A673 (cell line): ENCODE measurements around the gene EEFSEC. TPM values are rescaled to one million over a fixed set of nuclear protein-coding genes. Genes with fewer than 3 reads are reported as not detected.

Source experiments
- BruUV-seq: library from RNA; stranded (reverse); fragments of 400-500 nt; replicated peaks from 2 replicates; lab custom pipeline; 2021; lab: Mats Ljungman, UMichigan
- CTCF ChIA-PET: fragments of 300-600 bp; sonication (Branson Sonifier 250); formaldehyde crosslinking; loops from one replicate; lab custom pipeline; 2022; ENCODE audit warnings: antibody characterized with exemption; lab: Charles Lee
- POLR2A ChIA-PET: fragments of 300-600 bp; sonication (Branson Sonifier 250); formaldehyde crosslinking; loops from one replicate; lab custom pipeline; 2022; ENCODE audit warnings: antibody characterized with exemption; ENCODE audit not compliant: low non-redundant PET; lab: Charles Lee
- DNase-seq: peaks from one replicate; pipeline ENCODE4 v3.0.0-alpha.2; 2015; ENCODE audit warnings: low spot score
- H3K27ac ChIP-seq: fragments of 200-600 bp; sonication (generic); 2 replicates; pipeline ENCODE4 v1.5.1; 2016; ENCODE audit warnings: mixed run types, low read depth, mild to moderate bottlenecking, mixed read lengths, antibody characterized with exemption, low read length; ENCODE audit not compliant: poor library complexity, severe bottlenecking
- H3K27me3 ChIP-seq: fragments of 200-600 bp; sonication (generic); replicated peaks from 2 replicates; pipeline ENCODE4 v1.6.1; 2017; ENCODE audit warnings: mixed run types, low read depth, mild to moderate bottlenecking, mixed read lengths, antibody characterized with exemption, low read length; ENCODE audit not compliant: insufficient read depth, poor library complexity
- H3K36me3 ChIP-seq: fragments of 200-600 bp; sonication (generic); 2 replicates; pipeline ENCODE4 v1.6.1; 2016; ENCODE audit warnings: mixed run types, mild to moderate bottlenecking, mixed read lengths, antibody characterized with exemption, low read length; ENCODE audit not compliant: insufficient read depth, poor library complexity, severe bottlenecking
- H3K4me1 ChIP-seq: fragments of 200-600 bp; sonication (generic); 2 replicates; pipeline ENCODE4 v1.6.1; 2017; ENCODE audit warnings: mixed run types, mild to moderate bottlenecking, mixed read lengths, antibody characterized with exemption, low read length; ENCODE audit not compliant: insufficient read depth, poor library complexity, severe bottlenecking
- H3K4me3 ChIP-seq: fragments of 200-600 bp; sonication (generic); 2 replicates; pipeline ENCODE4 v1.5.1; 2016; ENCODE audit warnings: low read depth, mixed run types, mild to moderate bottlenecking, mixed read lengths, low read length; ENCODE audit not compliant: poor library complexity, severe bottlenecking
- H3K9me3 ChIP-seq: fragments of 200-600 bp; sonication (generic); 2 replicates; pipeline ENCODE4 v1.6.1; 2016; ENCODE audit warnings: mixed run types, low read depth, mild to moderate bottlenecking, mixed read lengths, antibody characterized with exemption, low read length; ENCODE audit not compliant: poor library complexity, severe bottlenecking
- EZH2 ChIP-seq: fragments of 200-600 bp; sonication (generic); IDR thresholded peaks from 2 replicates; pipeline ENCODE4 v1.6.1; 2017; ENCODE audit warnings: borderline replicate concordance, low read depth, mild to moderate bottlenecking, mixed read lengths, antibody characterized with exemption, low read length; ENCODE audit not compliant: poor library complexity, severe bottlenecking
- intact Hi-C: fragments of 100-400 bp; cut with micrococcal nuclease; formaldehyde crosslinking; loops from one replicate; pipeline ENCODE4 v1.10.0; 2022; ENCODE audit not compliant: unreplicated experiment
- total RNA-seq: library from RNA; stranded (reverse); gene quantifications from 2 replicates; pipeline ENCODE4 v1.2.3, GENCODE V29; 2021
- TF ChIP-seq, protein P1 (sequence below): fragments of 300-800, 200-600 bp; sonication (generic); conservative IDR thresholded peaks from 2 replicates; pipeline ENCODE4 v1.5.1; 2017; ENCODE audit warnings: low read depth, mild to moderate bottlenecking, antibody characterized with exemption, low read length, moderate library complexity, mixed read lengths

The EEFSEC gene
- total RNA-seq, 1 experiment from 2014 or later: 19.7 TPM

DNA sequence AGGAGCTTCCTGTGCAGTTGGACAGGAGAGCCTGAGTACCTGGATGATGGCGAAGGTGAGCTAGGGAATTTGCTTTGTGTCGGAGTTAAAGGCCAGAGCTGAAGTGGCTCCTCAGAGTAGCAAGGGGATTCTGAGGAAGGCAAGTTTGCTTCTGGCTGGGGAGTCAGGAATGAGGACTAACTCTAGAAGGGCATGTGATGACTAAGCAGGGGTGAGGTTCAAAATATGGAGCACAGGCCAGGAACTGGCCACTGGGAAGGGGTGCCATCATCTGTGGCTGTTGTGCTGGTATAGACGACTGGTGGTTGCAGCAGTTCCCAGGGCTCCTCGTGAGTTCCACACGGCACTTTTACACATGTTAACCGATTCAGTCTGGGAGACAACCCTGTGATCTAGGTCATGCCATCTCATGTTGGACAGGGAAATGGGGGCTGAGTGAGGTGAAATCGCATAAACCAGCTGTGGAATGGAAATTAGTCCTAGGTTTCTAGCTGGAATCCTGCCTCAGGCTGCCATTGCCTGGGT lies 100.8 kb downstream of the EEFSEC start:
- POLR2A ChIA-PET: no interaction called here
- DNase-seq: no peak
- Histone ChIP-seq H3K27me3 (no peaks in the 10 kb centered on the region), H3K4me1 (no peaks in the 10 kb centered on the region), H3K9me3 (peaks cover 5% of the 10 kb centered on the region), H3K36me3 (no peaks in the 10 kb centered on the region), H3K27ac (no peak overlapping the region), H3K4me3 (no peak overlapping the region)
- CTCF ChIA-PET: no interaction called here
- TF ChIP-seq EZH2: no peak
- TF ChIP-seq, protein P1, sequence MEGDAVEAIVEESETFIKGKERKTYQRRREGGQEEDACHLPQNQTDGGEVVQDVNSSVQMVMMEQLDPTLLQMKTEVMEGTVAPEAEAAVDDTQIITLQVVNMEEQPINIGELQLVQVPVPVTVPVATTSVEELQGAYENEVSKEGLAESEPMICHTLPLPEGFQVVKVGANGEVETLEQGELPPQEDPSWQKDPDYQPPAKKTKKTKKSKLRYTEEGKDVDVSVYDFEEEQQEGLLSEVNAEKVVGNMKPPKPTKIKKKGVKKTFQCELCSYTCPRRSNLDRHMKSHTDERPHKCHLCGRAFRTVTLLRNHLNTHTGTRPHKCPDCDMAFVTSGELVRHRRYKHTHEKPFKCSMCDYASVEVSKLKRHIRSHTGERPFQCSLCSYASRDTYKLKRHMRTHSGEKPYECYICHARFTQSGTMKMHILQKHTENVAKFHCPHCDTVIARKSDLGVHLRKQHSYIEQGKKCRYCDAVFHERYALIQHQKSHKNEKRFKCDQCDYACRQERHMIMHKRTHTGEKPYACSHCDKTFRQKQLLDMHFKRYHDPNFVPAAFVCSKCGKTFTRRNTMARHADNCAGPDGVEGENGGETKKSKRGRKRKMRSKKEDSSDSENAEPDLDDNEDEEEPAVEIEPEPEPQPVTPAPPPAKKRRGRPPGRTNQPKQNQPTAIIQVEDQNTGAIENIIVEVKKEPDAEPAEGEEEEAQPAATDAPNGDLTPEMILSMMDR: no peak
- intact Hi-C loops: no loop called here
- no TSS peak for BruUV-seq

DNA sequence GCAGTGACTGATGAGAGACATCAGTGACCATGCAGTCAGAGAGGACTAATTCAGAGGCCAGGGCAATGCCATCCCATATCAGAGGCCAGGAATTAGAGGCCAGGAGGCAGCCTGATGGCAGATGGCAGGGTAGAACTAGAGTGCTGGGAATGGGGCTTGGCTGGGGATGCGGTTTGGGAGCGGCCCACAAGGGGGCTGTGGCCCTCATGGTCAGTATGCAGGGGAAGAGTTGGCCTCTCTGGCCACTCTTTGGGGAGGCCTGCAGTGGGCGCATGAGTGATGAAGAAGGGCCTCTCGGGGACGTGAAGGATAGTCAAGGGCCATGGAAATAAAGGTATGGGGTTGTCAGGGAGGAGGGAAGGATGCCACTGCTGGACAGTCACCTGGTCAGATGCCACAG lies 101.7 kb downstream of the EEFSEC start:
- TF ChIP-seq, protein P1: no peak
- TF ChIP-seq EZH2: no peak
- intact Hi-C loops: no loop called here
- no peak for DNase-seq
- H3K27ac ChIP-seq: no peak overlapping the region
- H3K36me3 ChIP-seq: no peaks in the 10 kb centered on the region
- H3K4me1 ChIP-seq: no peaks in the 10 kb centered on the region
- BruUV-seq: no TSS peak
- peaks cover 10% of the 10 kb centered on the region for H3K9me3 ChIP-seq
- ChIA-PET POLR2A (no interaction called here), CTCF (no interaction called here)
- H3K4me3 ChIP-seq: no peak overlapping the region
- no peaks in the 10 kb centered on the region for H3K27me3 ChIP-seq

DNA sequence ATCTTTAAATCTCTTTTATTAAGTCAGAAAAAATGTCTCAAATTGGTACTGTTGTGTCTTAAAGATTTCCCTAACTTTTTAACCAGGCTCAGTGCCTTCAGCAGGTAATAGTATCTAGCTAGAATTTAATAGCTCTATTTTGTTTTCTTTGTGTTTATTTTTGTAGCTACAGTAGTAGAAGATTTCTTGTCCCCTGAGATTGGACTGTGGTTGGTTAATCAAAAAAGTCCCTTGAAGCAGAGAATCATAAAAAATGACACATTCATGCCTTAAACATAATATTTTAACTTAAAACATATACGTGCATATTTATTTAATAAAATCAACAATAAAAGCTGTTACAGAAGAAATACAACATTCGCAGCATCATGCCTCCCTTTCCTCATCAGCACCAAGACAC lies 102.8 kb downstream of the EEFSEC start:
- intact Hi-C loops: no loop called here
- Histone ChIP-seq H3K4me1 (no peaks in the 10 kb centered on the region), H3K4me3 (no peak overlapping the region), H3K9me3 (peaks cover 11% of the 10 kb centered on the region), H3K36me3 (no peaks in the 10 kb centered on the region), H3K27me3 (no peaks in the 10 kb centered on the region), H3K27ac (no peak overlapping the region)
- TF ChIP-seq, protein P1: no peak
- TF ChIP-seq EZH2: no peak
- no peak for DNase-seq
- no TSS peak for BruUV-seq
- ChIA-PET CTCF (no interaction called here), POLR2A (no interaction called here)
